WTC11 (cell line): ENCODE measurements around the gene GRK4. TPM values are rescaled to one million over a fixed set of nuclear protein-coding genes. Genes with fewer than 3 reads are reported as not detected.

ENCODE experiments used
- ATAC-seq: fragments of 200-7000 bp; cut with Tn5 transposase; 2 replicates; pipeline ENCODE4 v1.10.0; 2021; ENCODE audit warnings: mild to moderate bottlenecking, moderate library complexity
- CTCF ChIA-PET: fragments of 300-600 bp; sonication (Branson Sonifier 250); formaldehyde crosslinking; loops from one replicate; lab custom pipeline; 2021; ENCODE audit warnings: antibody characterized with exemption; lab: Charles Lee
- POLR2A ChIA-PET: fragments of 350-600 bp; sonication (Branson Sonifier 250); formaldehyde crosslinking; loops from one replicate; lab custom pipeline; 2021; ENCODE audit warnings: antibody characterized with exemption; lab: Charles Lee
- DNase-seq: peaks from one replicate; pipeline ENCODE4 v3.0.0; 2021; ENCODE audit warnings: low spot score
- H3K27ac Mint-ChIP-seq: 2 replicates; pipeline ENCODE4 v1.8.0; 2021; ENCODE audit warnings: mixed read lengths
- H3K27me3 Mint-ChIP-seq: 2 replicates; pipeline ENCODE4 v1.8.0; 2021; ENCODE audit warnings: low read depth, mild to moderate bottlenecking, moderate library complexity, mixed read lengths
- H3K36me3 Mint-ChIP-seq: 2 replicates; pipeline ENCODE4 v1.8.0; 2021; ENCODE audit warnings: mixed read lengths
- H3K4me1 Mint-ChIP-seq: 2 replicates; pipeline ENCODE4 v1.8.0; 2022; ENCODE audit warnings: mixed read lengths
- H3K4me3 Mint-ChIP-seq: 2 replicates; pipeline ENCODE4 v1.8.0; 2021; ENCODE audit warnings: mild to moderate bottlenecking, moderate library complexity, mixed read lengths
- H3K9me3 Mint-ChIP-seq: 2 replicates; pipeline ENCODE4 v1.8.0; 2021; ENCODE audit warnings: mixed read lengths
- CBFB ChIP-seq: sonication (generic); formaldehyde crosslinking; IDR thresholded peaks from 2 replicates; pipeline ENCODE4 v1.8.1; 2022; ENCODE audit warnings: mild to moderate bottlenecking, low read depth, missing genetic modification reagents
- ERG ChIP-seq: fragments of 250-450 bp; sonication (Bioruptor Pico); IDR thresholded peaks from 2 replicates; pipeline ENCODE4 v1.8.0; 2021; ENCODE audit warnings: mild to moderate bottlenecking
- ETV6 ChIP-seq: sonication (generic); formaldehyde crosslinking; IDR thresholded peaks from 2 replicates; pipeline ENCODE4 v1.8.1; 2022; ENCODE audit warnings: mild to moderate bottlenecking, missing genetic modification reagents
- HMGA2 ChIP-seq: fragments of 250-450 bp; sonication (Bioruptor Pico); IDR thresholded peaks from 2 replicates; pipeline ENCODE4 v1.4.0; 2021; ENCODE audit warnings: mild to moderate bottlenecking, moderate library complexity
- MAX ChIP-seq: sonication (generic); formaldehyde crosslinking; IDR thresholded peaks from 2 replicates; pipeline ENCODE4 v1.8.0; 2022; ENCODE audit warnings: mild to moderate bottlenecking, missing genetic modification reagents
- NR1H2 ChIP-seq: sonication (generic); formaldehyde crosslinking; IDR thresholded peaks from 2 replicates; pipeline ENCODE4 v1.9.0; 2021; ENCODE audit warnings: mild to moderate bottlenecking, moderate library complexity, missing genetic modification reagents
- PRDM15 ChIP-seq: sonication (generic); formaldehyde crosslinking; IDR thresholded peaks from 2 replicates; pipeline ENCODE4 v1.8.0; 2022; ENCODE audit warnings: missing genetic modification reagents
- USF1 ChIP-seq: sonication (generic); formaldehyde crosslinking; IDR thresholded peaks from 2 replicates; pipeline ENCODE4 v1.8.0; 2022; ENCODE audit warnings: mild to moderate bottlenecking, missing genetic modification reagents
- USF2 ChIP-seq: sonication (generic); formaldehyde crosslinking; IDR thresholded peaks from 2 replicates; pipeline ENCODE4 v1.8.1; 2023; ENCODE audit warnings: mild to moderate bottlenecking, missing genetic modification reagents, moderate library complexity
- ZNF219 ChIP-seq: sonication (generic); formaldehyde crosslinking; IDR thresholded peaks from 2 replicates; pipeline ENCODE4 v1.8.0; 2023; ENCODE audit warnings: missing genetic modification reagents, mild to moderate bottlenecking, borderline replicate concordance
- ZNF232 ChIP-seq: sonication (generic); formaldehyde crosslinking; IDR thresholded peaks from 2 replicates; pipeline ENCODE4 v1.8.0; 2022; ENCODE audit warnings: mild to moderate bottlenecking, missing genetic modification reagents
- ZNF423 ChIP-seq: fragments of 250-450 bp; sonication (Bioruptor Pico); IDR thresholded peaks from 2 replicates; pipeline ENCODE4 v2.1.2; 2022; ENCODE audit warnings: mild to moderate bottlenecking, moderate library complexity
- total RNA-seq: library from RNA; stranded (reverse); gene quantifications from 3 replicates; pipeline ENCODE4 v1.2.3, GENCODE V29; 2021
- TF ChIP-seq, protein P1 (sequence below): fragments of 250-450 bp; sonication (Bioruptor Pico); conservative IDR thresholded peaks from 2 replicates; pipeline ENCODE4 v1.9.0; 2021; ENCODE audit warnings: mild to moderate bottlenecking
- TF ChIP-seq, protein P2 (sequence below): fragments of 200-600 bp; IDR thresholded peaks from 2 replicates; pipeline ENCODE4 v1.8.0; 2022; ENCODE audit warnings: antibody characterized with exemption
- TF ChIP-seq, protein P3 (sequence below): fragments of 250-450 bp; sonication (Bioruptor Pico); IDR thresholded peaks from 2 replicates; pipeline ENCODE4 v1.9.0; 2021; ENCODE audit warnings: mild to moderate bottlenecking, borderline replicate concordance
- TF ChIP-seq, protein P4 (sequence below): sonication (generic); formaldehyde crosslinking; IDR thresholded peaks from 2 replicates; pipeline ENCODE4 v1.8.1; 2022; ENCODE audit warnings: mild to moderate bottlenecking, moderate library complexity, missing genetic modification reagents
- TF ChIP-seq, protein P5 (sequence below): sonication (generic); formaldehyde crosslinking; IDR thresholded peaks from 2 replicates; pipeline ENCODE4 v1.8.1; 2023; ENCODE audit warnings: mild to moderate bottlenecking, moderate library complexity, missing genetic modification reagents

Gene GRK4
- total RNA-seq, 1 experiment from 2014 or later: 1.4 TPM

DNA sequence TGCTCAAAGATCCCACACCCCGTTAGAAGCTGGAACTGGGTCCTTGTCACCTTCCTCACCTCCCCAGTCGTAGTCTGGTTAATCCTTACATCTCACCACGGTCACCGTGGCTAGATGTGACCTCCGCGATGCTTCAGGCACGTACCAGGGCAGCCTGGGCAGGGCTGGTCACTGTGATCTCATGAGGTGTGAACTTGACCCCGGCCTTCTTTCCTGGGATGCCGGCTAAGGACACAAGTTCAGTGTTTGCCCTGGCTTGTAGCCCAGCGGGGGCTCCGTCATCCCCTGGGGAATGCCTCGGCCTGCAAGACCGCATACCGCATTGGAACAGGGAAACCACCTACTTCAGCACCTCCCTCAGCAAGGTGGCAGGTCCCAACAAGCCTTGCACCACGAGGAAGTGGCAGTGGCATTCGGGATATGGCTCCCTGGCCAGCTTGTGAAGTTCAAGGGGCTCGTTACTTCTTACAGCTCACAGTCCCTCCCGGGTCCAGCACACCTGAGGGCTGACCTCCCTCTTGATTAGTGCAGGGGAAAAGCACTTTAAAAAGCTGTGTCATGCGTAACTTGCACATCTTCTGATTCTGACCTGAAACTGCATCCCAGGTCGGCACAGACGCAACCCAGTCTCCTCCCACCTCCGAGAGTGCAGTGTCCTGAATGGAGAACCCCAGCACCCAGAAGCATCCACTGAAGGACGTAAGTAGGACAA lies 26.1 kb upstream of the GRK4 start (continued):
- no peak for TF ChIP-seq ETV6 (CRISPR knock-in tag)
- TF ChIP-seq, protein P1, sequence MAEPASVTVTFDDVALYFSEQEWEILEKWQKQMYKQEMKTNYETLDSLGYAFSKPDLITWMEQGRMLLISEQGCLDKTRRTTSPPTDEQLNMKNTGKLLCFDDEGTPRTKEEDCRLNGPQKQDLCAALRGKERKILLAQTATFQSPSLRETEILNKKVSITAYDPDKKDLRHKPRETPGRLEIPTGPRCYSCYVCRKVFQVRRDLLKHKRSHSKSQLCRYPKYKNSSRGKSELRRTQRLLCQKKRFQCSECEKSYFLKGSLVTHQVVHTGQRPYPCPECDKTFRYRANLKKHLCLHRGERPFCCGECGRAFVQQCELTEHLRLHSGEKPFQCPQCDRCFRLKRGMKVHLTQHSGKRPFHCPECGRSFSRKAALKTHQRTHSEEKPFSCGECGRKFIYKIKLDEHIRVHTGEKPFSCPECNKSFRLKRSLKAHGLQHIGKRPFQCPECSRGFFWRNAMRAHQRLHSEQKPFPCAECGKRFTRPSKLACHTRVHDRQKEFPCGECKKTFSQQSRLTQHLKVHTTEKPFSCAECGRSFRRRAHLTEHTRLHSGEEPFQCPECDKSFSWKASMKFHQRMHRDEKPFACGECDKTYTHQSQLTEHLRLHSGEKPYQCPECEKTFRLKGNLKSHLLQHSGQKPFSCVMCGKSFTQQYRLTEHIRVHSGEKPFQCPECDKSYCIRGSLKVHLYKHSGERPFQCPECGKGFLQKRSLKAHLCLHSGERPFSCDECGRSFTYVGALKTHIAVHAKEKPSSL: no peak

- Mint-ChIP-seq H3K9me3 (no peaks in the 10 kb centered on the region), H3K27me3 (no peaks in the 10 kb centered on the region), H3K36me3 (peaks cover 40% of the 10 kb centered on the region), H3K27ac (no peak overlapping the region), H3K4me3 (no peak overlapping the region), H3K4me1 (peaks cover 24% of the 10 kb centered on the region)
- no peak for DNase-seq
- ChIA-PET POLR2A (no interaction called here), CTCF (no interaction called here)
- no peak for ATAC-seq
- no peak for TF ChIP-seq PRDM15 (CRISPR knock-in tag)
- TF ChIP-seq ERG: no peak
- TF ChIP-seq, protein P2, sequence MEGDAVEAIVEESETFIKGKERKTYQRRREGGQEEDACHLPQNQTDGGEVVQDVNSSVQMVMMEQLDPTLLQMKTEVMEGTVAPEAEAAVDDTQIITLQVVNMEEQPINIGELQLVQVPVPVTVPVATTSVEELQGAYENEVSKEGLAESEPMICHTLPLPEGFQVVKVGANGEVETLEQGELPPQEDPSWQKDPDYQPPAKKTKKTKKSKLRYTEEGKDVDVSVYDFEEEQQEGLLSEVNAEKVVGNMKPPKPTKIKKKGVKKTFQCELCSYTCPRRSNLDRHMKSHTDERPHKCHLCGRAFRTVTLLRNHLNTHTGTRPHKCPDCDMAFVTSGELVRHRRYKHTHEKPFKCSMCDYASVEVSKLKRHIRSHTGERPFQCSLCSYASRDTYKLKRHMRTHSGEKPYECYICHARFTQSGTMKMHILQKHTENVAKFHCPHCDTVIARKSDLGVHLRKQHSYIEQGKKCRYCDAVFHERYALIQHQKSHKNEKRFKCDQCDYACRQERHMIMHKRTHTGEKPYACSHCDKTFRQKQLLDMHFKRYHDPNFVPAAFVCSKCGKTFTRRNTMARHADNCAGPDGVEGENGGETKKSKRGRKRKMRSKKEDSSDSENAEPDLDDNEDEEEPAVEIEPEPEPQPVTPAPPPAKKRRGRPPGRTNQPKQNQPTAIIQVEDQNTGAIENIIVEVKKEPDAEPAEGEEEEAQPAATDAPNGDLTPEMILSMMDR: no peak
- TF ChIP-seq ZNF232 (CRISPR knock-in tag): no peak
- TF ChIP-seq, protein P3, sequence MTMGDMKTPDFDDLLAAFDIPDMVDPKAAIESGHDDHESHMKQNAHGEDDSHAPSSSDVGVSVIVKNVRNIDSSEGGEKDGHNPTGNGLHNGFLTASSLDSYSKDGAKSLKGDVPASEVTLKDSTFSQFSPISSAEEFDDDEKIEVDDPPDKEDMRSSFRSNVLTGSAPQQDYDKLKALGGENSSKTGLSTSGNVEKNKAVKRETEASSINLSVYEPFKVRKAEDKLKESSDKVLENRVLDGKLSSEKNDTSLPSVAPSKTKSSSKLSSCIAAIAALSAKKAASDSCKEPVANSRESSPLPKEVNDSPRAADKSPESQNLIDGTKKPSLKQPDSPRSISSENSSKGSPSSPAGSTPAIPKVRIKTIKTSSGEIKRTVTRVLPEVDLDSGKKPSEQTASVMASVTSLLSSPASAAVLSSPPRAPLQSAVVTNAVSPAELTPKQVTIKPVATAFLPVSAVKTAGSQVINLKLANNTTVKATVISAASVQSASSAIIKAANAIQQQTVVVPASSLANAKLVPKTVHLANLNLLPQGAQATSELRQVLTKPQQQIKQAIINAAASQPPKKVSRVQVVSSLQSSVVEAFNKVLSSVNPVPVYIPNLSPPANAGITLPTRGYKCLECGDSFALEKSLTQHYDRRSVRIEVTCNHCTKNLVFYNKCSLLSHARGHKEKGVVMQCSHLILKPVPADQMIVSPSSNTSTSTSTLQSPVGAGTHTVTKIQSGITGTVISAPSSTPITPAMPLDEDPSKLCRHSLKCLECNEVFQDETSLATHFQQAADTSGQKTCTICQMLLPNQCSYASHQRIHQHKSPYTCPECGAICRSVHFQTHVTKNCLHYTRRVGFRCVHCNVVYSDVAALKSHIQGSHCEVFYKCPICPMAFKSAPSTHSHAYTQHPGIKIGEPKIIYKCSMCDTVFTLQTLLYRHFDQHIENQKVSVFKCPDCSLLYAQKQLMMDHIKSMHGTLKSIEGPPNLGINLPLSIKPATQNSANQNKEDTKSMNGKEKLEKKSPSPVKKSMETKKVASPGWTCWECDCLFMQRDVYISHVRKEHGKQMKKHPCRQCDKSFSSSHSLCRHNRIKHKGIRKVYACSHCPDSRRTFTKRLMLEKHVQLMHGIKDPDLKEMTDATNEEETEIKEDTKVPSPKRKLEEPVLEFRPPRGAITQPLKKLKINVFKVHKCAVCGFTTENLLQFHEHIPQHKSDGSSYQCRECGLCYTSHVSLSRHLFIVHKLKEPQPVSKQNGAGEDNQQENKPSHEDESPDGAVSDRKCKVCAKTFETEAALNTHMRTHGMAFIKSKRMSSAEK (CRISPR knock-in tag): no peak
- TF ChIP-seq CBFB (CRISPR knock-in tag): no peak
- TF ChIP-seq, protein P4, sequence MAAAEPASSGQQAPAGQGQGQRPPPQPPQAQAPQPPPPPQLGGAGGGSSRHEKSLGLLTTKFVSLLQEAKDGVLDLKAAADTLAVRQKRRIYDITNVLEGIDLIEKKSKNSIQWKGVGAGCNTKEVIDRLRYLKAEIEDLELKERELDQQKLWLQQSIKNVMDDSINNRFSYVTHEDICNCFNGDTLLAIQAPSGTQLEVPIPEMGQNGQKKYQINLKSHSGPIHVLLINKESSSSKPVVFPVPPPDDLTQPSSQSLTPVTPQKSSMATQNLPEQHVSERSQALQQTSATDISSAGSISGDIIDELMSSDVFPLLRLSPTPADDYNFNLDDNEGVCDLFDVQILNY (CRISPR knock-in tag): no peak
- TF ChIP-seq USF2 (CRISPR knock-in tag): no peak
- TF ChIP-seq, protein P5, sequence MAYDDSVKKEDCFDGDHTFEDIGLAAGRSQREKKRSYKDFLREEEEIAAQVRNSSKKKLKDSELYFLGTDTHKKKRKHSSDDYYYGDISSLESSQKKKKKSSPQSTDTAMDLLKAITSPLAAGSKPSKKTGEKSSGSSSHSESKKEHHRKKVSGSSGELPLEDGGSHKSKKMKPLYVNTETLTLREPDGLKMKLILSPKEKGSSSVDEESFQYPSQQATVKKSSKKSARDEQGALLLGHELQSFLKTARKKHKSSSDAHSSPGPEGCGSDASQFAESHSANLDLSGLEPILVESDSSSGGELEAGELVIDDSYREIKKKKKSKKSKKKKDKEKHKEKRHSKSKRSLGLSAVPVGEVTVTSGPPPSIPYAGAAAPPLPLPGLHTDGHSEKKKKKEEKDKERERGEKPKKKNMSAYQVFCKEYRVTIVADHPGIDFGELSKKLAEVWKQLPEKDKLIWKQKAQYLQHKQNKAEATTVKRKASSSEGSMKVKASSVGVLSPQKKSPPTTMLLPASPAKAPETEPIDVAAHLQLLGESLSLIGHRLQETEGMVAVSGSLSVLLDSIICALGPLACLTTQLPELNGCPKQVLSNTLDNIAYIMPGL: no peak
- no peak for TF ChIP-seq ZNF423
- no peak for TF ChIP-seq USF1 (CRISPR knock-in tag)
- TF ChIP-seq ZNF219 (CRISPR knock-in tag): no peak
- no peak for TF ChIP-seq MAX (CRISPR knock-in tag)
- no peak for TF ChIP-seq HMGA2
- TF ChIP-seq NR1H2 (CRISPR knock-in tag): no peak
Measured at GRCh38 chr4:2937986-2938385, 25.4 kb upstream of the GRK4 start.
